Neural crest cell (in vitro differentiated cells): Measurements from ENCODE around the gene DENND4C. TPM values are rescaled to one million over a fixed set of nuclear protein-coding genes. Genes with fewer than 3 reads are reported as not detected.
"Not testable (repeated sequence)": the region's sequence is repeated elsewhere in the genome, so short reads cannot be mapped to it uniquely, and the experiment has no call there.

Experiments
- DNase-seq: peaks from one replicate; pipeline ENCODE4 v3.0.0; 2021; ENCODE audit warnings: low read depth, mixed read lengths, low spot score
- H3K27ac Mint-ChIP-seq: one replicate; pipeline ENCODE4 v1.8.0; 2021; ENCODE audit warnings: mild to moderate bottlenecking, mixed read lengths; ENCODE audit not compliant: unreplicated experiment
- H3K27me3 Mint-ChIP-seq: 2 replicates; pipeline ENCODE4 v1.8.0; 2021; ENCODE audit warnings: low read depth, mild to moderate bottlenecking, mixed read lengths
- H3K36me3 Mint-ChIP-seq: 2 replicates; pipeline ENCODE4 v1.8.0; 2021; ENCODE audit warnings: low read depth, mild to moderate bottlenecking, mixed read lengths
- H3K4me1 Mint-ChIP-seq: 2 replicates; pipeline ENCODE4 v1.8.0; 2021; ENCODE audit warnings: mixed read lengths
- H3K4me3 Mint-ChIP-seq: one replicate; pipeline ENCODE4 v1.8.0; 2021; ENCODE audit warnings: mild to moderate bottlenecking, mixed read lengths
- H3K9me3 Mint-ChIP-seq: 2 replicates; pipeline ENCODE4 v1.8.0; 2021; ENCODE audit warnings: mixed read lengths
- CTCF ChIP-seq: fragments of 200-600 bp; sonication (generic); conservative IDR thresholded peaks from 2 replicates; pipeline ENCODE4 v1.5.0; 2021; ENCODE audit warnings: antibody characterized with exemption, mild to moderate bottlenecking
- total RNA-seq: library from RNA; stranded (reverse); gene quantifications from 2 replicates; pipeline ENCODE4 v1.2.1, GENCODE V29; 2021

The DENND4C gene
- total RNA-seq, 1 donor from 2014 or later = 26.4 TPM

DNA sequence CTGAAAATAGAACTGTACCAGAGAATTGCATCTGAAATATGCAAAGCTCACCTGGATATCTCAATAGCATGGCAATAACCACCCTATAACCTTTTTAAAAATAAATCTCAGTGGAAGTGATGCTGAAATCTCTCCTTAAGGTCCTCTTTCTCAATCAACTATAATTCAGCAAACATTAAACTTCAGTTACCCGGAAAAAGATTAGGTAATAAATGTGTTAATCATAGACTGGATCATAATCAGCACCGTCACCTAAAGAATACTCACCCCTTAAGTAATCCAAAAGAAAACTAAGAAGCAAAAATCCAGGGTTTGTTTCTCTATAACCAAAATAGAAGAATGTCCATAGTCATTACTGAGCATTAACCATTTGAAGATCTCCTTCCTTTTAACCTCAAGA, 44.3 kb upstream of the DENND4C start:
- Mint-ChIP-seq H3K27ac (no peak overlapping the region), H3K9me3 (no peaks in the 10 kb centered on the region), H3K36me3 (no peaks in the 10 kb centered on the region), H3K4me3 (no peak overlapping the region), H3K27me3 (no peaks in the 10 kb centered on the region), H3K4me1 (peaks cover 6% of the 10 kb centered on the region)
- TF ChIP-seq CTCF = no peak
- DNase-seq = no peak

DNA sequence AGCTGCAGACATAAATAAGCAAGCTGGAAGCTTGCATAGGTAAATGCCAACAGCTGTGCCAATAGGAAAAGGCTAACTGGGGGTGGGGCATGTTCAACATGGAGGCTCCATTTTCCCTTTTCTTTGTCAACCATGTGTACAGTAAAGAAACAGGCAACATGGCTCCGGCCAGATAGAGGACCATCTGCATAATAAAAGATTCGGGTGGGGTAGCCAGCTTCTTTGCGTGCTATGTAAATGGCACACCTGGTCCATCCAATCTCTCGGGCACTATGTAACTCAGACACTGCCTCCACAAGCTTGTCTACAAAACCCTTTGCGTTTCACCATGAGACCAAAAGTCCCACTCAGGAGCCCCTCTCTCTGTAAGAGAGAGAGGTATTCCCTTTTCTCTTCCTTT, 41.7 kb upstream of the DENND4C start:
- Mint-ChIP-seq H3K4me1 (peaks cover 12% of the 10 kb centered on the region), H3K4me3 (no peak overlapping the region), H3K27ac (no peak overlapping the region), H3K36me3 (no peaks in the 10 kb centered on the region), H3K9me3 (no peaks in the 10 kb centered on the region), H3K27me3 (no peaks in the 10 kb centered on the region)
- DNase-seq = no peak
- no peak for TF ChIP-seq CTCF

DNA sequence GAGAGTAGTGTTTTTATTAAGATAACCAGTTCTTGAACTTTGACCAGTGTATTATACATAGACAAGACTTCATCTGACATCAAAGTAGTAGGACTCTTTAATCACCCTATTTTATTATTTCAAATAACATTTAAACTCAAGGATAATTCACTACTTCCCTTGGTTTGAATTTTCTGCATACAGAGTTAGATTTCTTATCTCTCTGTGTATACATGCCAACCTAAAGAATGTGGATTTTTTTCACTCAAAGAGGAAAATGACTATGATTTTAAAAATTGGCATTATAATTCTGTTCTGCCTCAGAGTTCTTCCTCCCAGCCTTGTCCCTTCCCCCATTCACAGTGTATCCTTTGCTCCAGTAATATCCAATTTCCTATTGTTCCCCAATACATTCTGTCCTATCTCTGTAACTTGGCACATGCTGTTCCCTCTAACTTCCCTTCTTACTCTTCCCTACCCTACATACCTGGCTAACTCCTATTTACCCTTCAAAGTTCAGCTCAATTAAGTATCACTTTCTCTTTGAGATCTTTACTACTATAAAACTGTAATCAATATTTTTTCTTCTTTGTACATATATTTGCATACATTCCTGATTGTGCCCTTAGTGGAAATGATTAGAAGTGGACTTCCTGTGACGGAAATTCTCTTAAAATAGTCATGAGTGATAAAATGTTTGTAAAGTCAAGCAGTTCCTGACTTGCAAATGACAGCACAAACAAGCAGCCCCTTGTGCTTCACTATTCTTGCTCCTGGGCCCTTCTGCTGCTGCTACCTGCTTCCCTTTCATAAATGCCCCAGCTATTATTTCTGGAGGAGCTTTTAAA, 38.1 kb upstream of the DENND4C start:
- no peaks in the 10 kb centered on the region for H3K27me3 Mint-ChIP-seq
- H3K9me3 Mint-ChIP-seq = no peaks in the 10 kb centered on the region
- H3K36me3 Mint-ChIP-seq = no peaks in the 10 kb centered on the region
- H3K4me1 Mint-ChIP-seq = peaks cover 6% of the 10 kb centered on the region
- H3K4me3 Mint-ChIP-seq = no peak overlapping the region
- no peak for DNase-seq
- no peak for TF ChIP-seq CTCF
- H3K27ac Mint-ChIP-seq = no peak overlapping the region

GRCh38 chr9:19193029-19193324, 37.5 kb upstream of the DENND4C start:
- Mint-ChIP-seq H3K27me3 (no peaks in the 10 kb centered on the region), H3K27ac (no peak overlapping the region), H3K9me3 (no peaks in the 10 kb centered on the region), H3K4me1 (peaks cover 6% of the 10 kb centered on the region), H3K4me3 (no peak overlapping the region), H3K36me3 (no peaks in the 10 kb centered on the region)
- TF ChIP-seq CTCF = no peak
- no peak for DNase-seq

DNA sequence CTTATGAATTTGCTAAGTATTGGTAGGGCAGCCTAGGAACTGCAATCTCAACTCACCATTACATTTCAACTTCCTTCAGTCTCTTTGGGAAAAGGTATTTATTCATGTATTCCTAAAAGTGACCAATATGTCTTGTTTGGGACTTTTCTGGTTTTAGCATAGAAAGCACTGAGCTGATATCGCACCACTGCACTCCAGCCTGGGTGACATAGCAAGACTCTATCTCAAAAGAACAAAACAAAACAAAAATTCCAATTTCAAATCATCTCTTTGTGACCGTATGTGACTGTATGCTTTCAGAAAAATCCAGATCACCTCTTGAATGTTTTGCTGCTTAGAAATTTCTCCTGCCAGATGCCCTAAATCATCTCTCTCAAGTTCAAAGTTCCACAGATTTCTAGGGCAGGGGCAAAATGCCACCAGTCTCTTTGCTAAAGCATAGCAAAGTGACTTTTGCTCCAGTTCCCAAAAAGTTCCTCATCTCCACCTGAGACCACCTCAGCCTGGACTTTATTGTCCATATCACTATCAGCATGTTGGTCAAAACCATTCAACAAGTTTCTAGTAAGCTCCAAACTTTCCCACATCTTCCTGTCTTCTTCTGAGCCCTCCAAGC, 37.0 kb upstream of the DENND4C start:
- not testable (repeated sequence) for H3K9me3 Mint-ChIP-seq, H3K36me3 Mint-ChIP-seq, DNase-seq, H3K27me3 Mint-ChIP-seq, H3K4me3 Mint-ChIP-seq, H3K27ac Mint-ChIP-seq, H3K4me1 Mint-ChIP-seq

GRCh38 chr9:19198406-19198805, 32.1 kb upstream of the DENND4C start:
- Mint-ChIP-seq H3K9me3 (no peaks in the 10 kb centered on the region), H3K27ac (no peak overlapping the region), H3K27me3 (no peaks in the 10 kb centered on the region), H3K36me3 (no peaks in the 10 kb centered on the region), H3K4me1 (peaks cover 7% of the 10 kb centered on the region), H3K4me3 (no peak overlapping the region)
- no peak for DNase-seq
- TF ChIP-seq CTCF = no peak
